ENCODE measurements around the gene H1-8. TPM values are rescaled to one million over a fixed set of nuclear protein-coding genes. Genes with fewer than 3 reads are reported as not detected.
"Not testable (repeated sequence)": the region's sequence is repeated elsewhere in the genome, so short reads cannot be mapped to it uniquely, and the experiment has no call there.

H1-8 gene
- total and polyA plus RNA-seq, 5 donors from 2014 or later: not detected

DNA sequence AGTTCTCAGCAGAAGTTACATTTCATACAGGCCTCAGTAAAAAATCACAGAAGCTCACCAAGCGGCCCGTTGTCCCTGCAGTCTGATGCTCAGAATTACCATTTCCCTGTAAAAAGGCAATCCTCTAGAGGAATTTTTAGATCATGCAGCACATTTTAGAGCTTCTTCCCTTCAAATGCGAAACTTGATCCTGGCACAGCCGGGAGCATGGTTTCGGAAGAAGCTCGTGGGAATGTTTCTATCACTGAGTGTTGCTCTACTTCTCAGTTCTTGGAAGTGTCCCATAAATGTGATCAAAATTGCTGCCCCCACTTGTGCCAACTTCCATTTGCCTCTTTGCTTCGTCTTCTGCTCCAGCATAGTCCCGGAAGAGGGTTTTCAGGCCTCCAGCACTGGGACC, 3.8 kb upstream of the H1-8 start:
- no peak overlapping the region for H3K27ac Mint-ChIP-seq
- no peak overlapping the region for H3K27ac ChIP-seq (ENCODE audit: insufficient read depth, low read length, poor library complexity, severe bottlenecking)
- H3K27me3 Mint-ChIP-seq: peaks cover 6% of the 10 kb centered on the region
- peaks cover 0 to 2% (median 0%) of the 10 kb centered on the region in 7 donors for H3K9me3 Mint-ChIP-seq
- no peaks in the 10 kb centered on the region for H3K27me3 ChIP-seq (ENCODE audit: control insufficient read depth, insufficient read depth, low read length)
- no peak overlapping the region for H3K4me3 ChIP-seq (ENCODE audit: low read depth, low read length)
- ATAC-seq (ENCODE audit: low read depth in 2 of 2) (no peak), DNase-seq (no peak)
- H3K9me3 ChIP-seq (ENCODE audit: control insufficient read depth in 2 of 2, low read length in 2 of 2): no peaks in the 10 kb centered on the region
- no peaks in the 10 kb centered on the region for H3K36me3 Mint-ChIP-seq
- no peak overlapping the region for H3K4me3 Mint-ChIP-seq
- H3K4me1 ChIP-seq (ENCODE audit: control insufficient read depth, insufficient read depth, low read length, poor library complexity, severe bottlenecking): no peaks in the 10 kb centered on the region
- H3K36me3 ChIP-seq (ENCODE audit: control insufficient read depth, insufficient read depth, low read length): no peaks in the 10 kb centered on the region
- H3K4me1 Mint-ChIP-seq: no peaks in the 10 kb centered on the region

DNA sequence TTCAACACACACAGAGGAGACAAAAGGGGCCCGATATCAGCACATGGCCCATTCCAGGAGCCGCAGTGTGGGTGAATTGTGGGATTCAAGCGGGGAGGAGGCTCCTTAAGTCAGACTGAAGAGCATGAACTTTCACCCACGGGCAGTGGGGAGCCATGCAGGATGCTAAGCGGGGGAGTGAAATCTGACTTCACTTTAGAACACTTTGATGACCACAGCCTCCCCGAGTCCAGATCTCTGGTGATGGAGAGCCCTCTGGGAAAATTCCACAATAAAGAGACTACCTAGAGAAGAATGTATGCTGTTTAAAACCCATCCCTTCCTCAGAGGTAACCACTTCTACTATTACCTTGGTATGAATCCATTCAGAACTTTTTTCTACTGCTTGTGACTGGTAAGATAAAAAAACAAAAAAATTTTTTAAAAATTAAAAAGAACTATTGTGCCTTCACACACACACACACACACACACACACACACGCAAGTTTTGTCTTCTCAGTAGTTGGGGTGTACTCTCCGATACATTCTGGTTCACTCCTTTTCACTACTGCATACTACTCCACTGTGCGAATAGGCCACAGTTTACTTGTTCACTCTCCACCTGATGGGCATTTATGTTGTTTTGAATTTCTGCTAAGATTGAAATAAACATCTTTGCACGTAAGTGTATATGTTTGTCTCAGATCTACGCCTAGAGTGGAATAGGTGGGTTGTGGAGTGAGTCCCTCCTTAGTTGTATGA, 2.0 kb upstream of the H1-8 start:
- Histone ChIP-seq H3K36me3 (ENCODE audit: control insufficient read depth, insufficient read depth, low read length) (no peaks in the 10 kb centered on the region), H3K27ac (ENCODE audit: insufficient read depth, low read length, poor library complexity, severe bottlenecking) (no peak overlapping the region), H3K4me1 (ENCODE audit: control insufficient read depth, insufficient read depth, low read length, poor library complexity, severe bottlenecking) (no peaks in the 10 kb centered on the region), H3K27me3 (ENCODE audit: control insufficient read depth, insufficient read depth, low read length) (no peaks in the 10 kb centered on the region), H3K9me3 (ENCODE audit: control insufficient read depth in 2 of 2, low read length in 2 of 2) (no peaks in the 10 kb centered on the region), H3K4me3 (ENCODE audit: low read depth, low read length) (no peak overlapping the region)
- Mint-ChIP-seq H3K36me3 (no peaks in the 10 kb centered on the region), H3K27ac (no peak overlapping the region), H3K9me3 (no peaks in the 10 kb centered on the region), H3K27me3 (peaks cover 6% of the 10 kb centered on the region), H3K4me1 (no peaks in the 10 kb centered on the region), H3K4me3 (no peak overlapping the region)
- DNase-seq (no peak), ATAC-seq (ENCODE audit: low read depth in 2 of 2) (no peak)

DNA sequence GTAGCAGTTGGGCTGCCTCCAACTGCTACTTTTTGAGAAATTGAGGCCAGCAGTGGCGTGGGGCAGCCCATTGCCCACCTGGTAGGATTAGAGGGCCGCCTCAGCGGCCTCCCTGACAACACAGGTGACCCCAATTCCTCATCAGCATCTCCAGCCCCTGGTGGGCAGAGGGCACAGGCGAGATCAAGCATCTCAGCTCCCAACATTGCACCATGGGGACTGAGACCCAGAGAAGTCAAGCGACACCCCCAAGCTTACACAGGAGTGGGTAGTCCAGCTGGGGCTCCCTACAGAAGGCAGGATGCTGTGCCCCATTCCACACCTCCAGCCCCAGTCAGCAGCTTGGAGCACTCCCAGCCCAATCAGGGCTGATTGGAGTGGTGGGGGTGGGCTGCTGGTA, 228 bp upstream of the H1-8 start:
- Histone ChIP-seq H3K9me3 (ENCODE audit: control insufficient read depth in 2 of 2, low read length in 2 of 2) (no peaks in the 10 kb centered on the region), H3K4me3 (ENCODE audit: low read depth, low read length) (no peak overlapping the region), H3K4me1 (ENCODE audit: control insufficient read depth, insufficient read depth, low read length, poor library complexity, severe bottlenecking) (no peaks in the 10 kb centered on the region), H3K27ac (ENCODE audit: insufficient read depth, low read length, poor library complexity, severe bottlenecking) (no peak overlapping the region), H3K27me3 (ENCODE audit: control insufficient read depth, insufficient read depth, low read length) (no peaks in the 10 kb centered on the region), H3K36me3 (ENCODE audit: control insufficient read depth, insufficient read depth, low read length) (no peaks in the 10 kb centered on the region)
- DNase-seq: no peak
- Mint-ChIP-seq H3K4me1 (no peaks in the 10 kb centered on the region), H3K36me3 (no peaks in the 10 kb centered on the region), H3K27me3 (peaks cover 1% of the 10 kb centered on the region), H3K27ac (no peak overlapping the region), H3K9me3 (no peaks in the 10 kb centered on the region), H3K4me3 (no peak overlapping the region)
- no peak for ATAC-seq (ENCODE audit: low read depth in 2 of 2)

DNA sequence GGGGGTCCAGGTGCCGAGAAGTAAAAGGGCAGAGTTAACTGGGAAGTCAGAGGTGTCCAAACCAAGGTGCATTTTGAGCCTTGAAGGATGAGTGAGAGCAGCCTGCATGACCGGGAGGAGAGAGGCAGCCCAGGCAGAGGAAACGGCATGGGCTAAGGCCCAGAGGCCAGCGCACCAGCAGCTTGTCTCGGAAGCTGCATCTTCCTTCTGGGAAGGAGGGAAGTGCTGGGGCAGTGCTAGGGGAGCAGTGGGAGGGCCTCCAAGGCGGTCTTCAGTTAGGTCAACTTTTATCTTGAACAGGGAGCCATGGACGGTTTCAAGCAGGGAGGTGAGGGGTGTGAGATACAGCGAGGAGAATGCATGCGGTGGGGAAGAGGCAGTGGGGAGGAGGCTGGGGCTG, 1.0 kb downstream of the H1-8 start:
- DNase-seq: no peak

DNA sequence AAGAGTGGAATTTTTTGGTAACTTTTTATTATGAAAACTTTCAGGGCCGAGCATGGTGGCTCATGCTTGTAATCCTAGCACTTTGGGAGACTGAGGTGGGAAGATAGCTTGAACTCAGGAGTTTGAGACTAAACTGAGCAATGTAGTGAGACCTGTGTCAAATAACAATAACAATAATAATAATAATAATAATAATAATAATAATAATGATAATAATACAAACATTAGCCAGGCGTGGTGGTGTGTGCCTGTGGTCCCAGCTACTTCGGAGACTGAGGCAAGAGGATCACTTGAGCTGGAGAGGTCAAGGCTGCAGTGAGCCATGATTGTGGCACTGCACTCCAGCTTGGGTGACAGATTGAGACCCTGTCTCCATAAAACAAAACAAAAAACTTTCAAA, 3.0 kb downstream of the H1-8 start:
- not testable (repeated sequence) for H3K27me3 Mint-ChIP-seq; H3K4me3 ChIP-seq (ENCODE audit: low read depth, low read length); DNase-seq; H3K4me3 Mint-ChIP-seq; H3K9me3 ChIP-seq (ENCODE audit: control insufficient read depth in 2 of 2, low read length in 2 of 2); ATAC-seq (ENCODE audit: low read depth in 2 of 2); H3K36me3 Mint-ChIP-seq; H3K4me1 Mint-ChIP-seq; H3K27ac ChIP-seq (ENCODE audit: insufficient read depth, low read length, poor library complexity, severe bottlenecking); H3K9me3 Mint-ChIP-seq; H3K36me3 ChIP-seq (ENCODE audit: control insufficient read depth, insufficient read depth, low read length); H3K4me1 ChIP-seq (ENCODE audit: control insufficient read depth, insufficient read depth, low read length, poor library complexity, severe bottlenecking); H3K27ac Mint-ChIP-seq; H3K27me3 ChIP-seq (ENCODE audit: control insufficient read depth, insufficient read depth, low read length)

More for the DNA sequence above, 1.0 kb downstream of the H1-8 start:
- no peaks in the 10 kb centered on the region for H3K9me3 Mint-ChIP-seq
- H3K27ac Mint-ChIP-seq: peak overlapping the region in 1 of 3 donors; percentile 67
- Histone ChIP-seq H3K4me1 (ENCODE audit: control insufficient read depth, insufficient read depth, low read length, poor library complexity, severe bottlenecking) (no peaks in the 10 kb centered on the region), H3K9me3 (ENCODE audit: control insufficient read depth in 2 of 2, low read length in 2 of 2) (no peaks in the 10 kb centered on the region), H3K27ac (ENCODE audit: insufficient read depth, low read length, poor library complexity, severe bottlenecking) (no peak overlapping the region), H3K4me3 (ENCODE audit: low read depth, low read length) (no peak overlapping the region), H3K27me3 (ENCODE audit: control insufficient read depth, insufficient read depth, low read length) (no peaks in the 10 kb centered on the region), H3K36me3 (ENCODE audit: control insufficient read depth, insufficient read depth, low read length) (no peaks in the 10 kb centered on the region)
- no peak overlapping the region for H3K4me3 Mint-ChIP-seq
- H3K36me3 Mint-ChIP-seq: no peaks in the 10 kb centered on the region
- ATAC-seq (ENCODE audit: low read depth in 2 of 2): no peak
- no peaks in the 10 kb centered on the region for H3K4me1 Mint-ChIP-seq
- H3K27me3 Mint-ChIP-seq: no peaks in the 10 kb centered on the region

DNA sequence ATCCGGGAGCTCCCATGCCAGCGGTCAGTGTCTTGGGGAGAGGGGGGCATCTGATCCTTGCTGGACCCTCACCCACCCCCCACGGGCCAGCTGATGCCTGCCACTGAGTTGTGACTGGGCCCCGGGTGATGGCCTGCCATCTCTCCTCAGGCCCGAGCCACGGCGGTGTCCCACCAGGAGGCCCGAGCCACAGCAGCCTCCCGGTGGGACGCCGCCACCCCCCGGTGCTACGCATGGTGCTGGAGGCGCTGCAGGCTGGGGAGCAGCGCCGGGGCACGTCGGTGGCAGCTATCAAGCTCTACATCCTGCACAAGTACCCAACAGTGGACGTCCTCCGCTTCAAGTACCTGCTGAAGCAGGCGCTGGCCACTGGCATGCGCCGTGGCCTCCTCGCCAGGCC, 4.3 kb downstream of the H1-8 start:
- Histone ChIP-seq H3K27ac (ENCODE audit: insufficient read depth, low read length, poor library complexity, severe bottlenecking) (no peak overlapping the region), H3K36me3 (ENCODE audit: control insufficient read depth, insufficient read depth, low read length) (no peaks in the 10 kb centered on the region), H3K4me3 (ENCODE audit: low read depth, low read length) (no peak overlapping the region), H3K9me3 (ENCODE audit: control insufficient read depth in 2 of 2, low read length in 2 of 2) (no peaks in the 10 kb centered on the region), H3K4me1 (ENCODE audit: control insufficient read depth, insufficient read depth, low read length, poor library complexity, severe bottlenecking) (no peaks in the 10 kb centered on the region), H3K27me3 (ENCODE audit: control insufficient read depth, insufficient read depth, low read length) (no peaks in the 10 kb centered on the region)
- no peaks in the 10 kb centered on the region for H3K27me3 Mint-ChIP-seq
- no peak overlapping the region for H3K4me3 Mint-ChIP-seq
- H3K4me1 Mint-ChIP-seq: no peaks in the 10 kb centered on the region
- no peak for DNase-seq
- no peak overlapping the region for H3K27ac Mint-ChIP-seq
- H3K9me3 Mint-ChIP-seq: no peaks in the 10 kb centered on the region
- no peak for ATAC-seq (ENCODE audit: low read depth in 2 of 2)
- no peaks in the 10 kb centered on the region for H3K36me3 Mint-ChIP-seq

DNA sequence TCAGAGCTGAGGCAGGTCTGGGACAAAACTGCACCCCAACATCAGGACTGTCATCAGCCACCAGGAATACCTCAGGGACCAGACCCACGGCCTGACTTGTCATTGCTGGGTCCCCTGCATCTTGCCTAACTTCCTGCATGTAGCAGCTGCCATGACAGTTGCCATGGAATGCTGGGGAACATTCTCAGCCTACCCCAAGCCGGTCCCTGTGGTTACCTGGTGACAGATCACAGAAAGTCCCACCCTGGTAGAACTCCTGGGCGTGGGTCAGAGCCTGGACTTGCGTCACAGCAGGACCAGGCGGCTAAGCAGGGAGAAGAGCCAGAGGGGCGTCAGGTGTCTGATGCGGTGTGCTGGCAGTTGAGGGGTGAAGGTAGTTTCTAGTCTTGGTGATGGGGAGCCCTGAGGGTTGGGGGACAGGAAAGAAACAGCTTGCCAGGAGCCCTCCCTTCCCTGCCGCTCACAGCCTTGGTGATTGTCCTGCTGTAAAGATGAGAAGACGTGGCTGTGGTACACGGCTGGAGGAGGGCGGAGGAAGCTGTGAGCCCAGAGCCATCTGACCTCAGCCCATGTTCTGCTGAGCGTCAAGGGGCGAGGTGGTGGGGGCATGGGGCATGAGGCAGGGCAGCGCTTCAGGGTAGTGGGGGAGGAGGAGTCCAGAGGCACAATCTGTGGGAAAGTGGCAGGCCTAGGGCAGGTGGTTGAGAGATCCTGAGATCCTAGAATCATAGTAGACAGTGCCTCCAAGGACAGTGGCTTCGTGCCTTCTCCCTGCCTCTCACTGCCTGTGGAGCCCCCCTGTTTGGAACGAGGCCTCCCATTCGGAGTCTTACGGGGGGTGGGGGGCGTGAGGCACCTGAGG, 5.4 kb downstream of the H1-8 start:
- H3K4me3 Mint-ChIP-seq: no peak overlapping the region

More for the DNA sequence above, 5.4 kb downstream of the H1-8 start:
- no peak overlapping the region for H3K4me3 ChIP-seq (ENCODE audit: low read depth, low read length)
- DNase-seq (no peak), ATAC-seq (ENCODE audit: low read depth in 2 of 2) (no peak)
- Mint-ChIP-seq H3K36me3 (no peaks in the 10 kb centered on the region), H3K4me1 (no peaks in the 10 kb centered on the region), H3K27me3 (peaks cover under 1% of the 10 kb centered on the region), H3K27ac (no peak overlapping the region), H3K9me3 (no peaks in the 10 kb centered on the region)
- no peaks in the 10 kb centered on the region for H3K9me3 ChIP-seq (ENCODE audit: control insufficient read depth in 2 of 2, low read length in 2 of 2)
- no peaks in the 10 kb centered on the region for H3K4me1 ChIP-seq (ENCODE audit: control insufficient read depth, insufficient read depth, low read length, poor library complexity, severe bottlenecking)
- no peaks in the 10 kb centered on the region for H3K27me3 ChIP-seq (ENCODE audit: control insufficient read depth, insufficient read depth, low read length)
- no peaks in the 10 kb centered on the region for H3K36me3 ChIP-seq (ENCODE audit: control insufficient read depth, insufficient read depth, low read length)
- no peak overlapping the region for H3K27ac ChIP-seq (ENCODE audit: insufficient read depth, low read length, poor library complexity, severe bottlenecking)

All from CD4-positive, CD25-positive, alpha-beta regulatory T cell (primary cell).